ENCODE results near the gene CST6. TPM values are rescaled to one million over a fixed set of nuclear protein-coding genes. Genes with fewer than 3 reads are reported as not detected.
"Not testable (repeated sequence)": the region's sequence is repeated elsewhere in the genome, so short reads cannot be mapped to it uniquely, and the experiment has no call there.

Gene CST6
- polyA plus RNA-seq, 5 donors = 0.30 to 1.8 (median 1.1) TPM; not detected in 1

- no peak for DNase-seq
Observed at GRCh38 chr11:66014804-66015453, 3.1 kb downstream of the CST6 start.

GRCh38 chr11:66015454-66015881 is 3.7 kb downstream of the CST6 start:
- DNase-seq = no peak

- DNase-seq = no peak
Observed at GRCh38 chr11:66015936-66016792, 4.4 kb downstream of the CST6 start.

DNA sequence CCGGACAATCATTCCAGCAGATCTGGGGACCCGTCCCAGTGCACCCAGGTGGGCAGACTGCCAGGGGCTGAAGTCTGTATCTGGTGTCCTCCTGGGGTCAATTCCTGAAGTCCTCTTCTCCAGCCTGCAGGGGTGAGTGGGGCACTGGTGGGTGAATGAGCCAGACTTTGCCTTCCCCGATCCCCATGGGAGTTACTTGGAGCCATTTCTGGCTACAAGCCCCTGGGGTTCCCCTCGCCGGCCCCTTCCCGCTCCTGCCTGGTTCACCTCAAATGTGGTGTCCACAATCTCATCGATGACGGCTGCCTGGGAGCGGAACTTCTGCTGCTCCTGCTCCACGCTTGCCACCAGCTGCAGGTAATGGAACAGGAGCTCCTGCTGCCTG is 5.0 kb downstream of the CST6 start:
- no peak for DNase-seq

DNA sequence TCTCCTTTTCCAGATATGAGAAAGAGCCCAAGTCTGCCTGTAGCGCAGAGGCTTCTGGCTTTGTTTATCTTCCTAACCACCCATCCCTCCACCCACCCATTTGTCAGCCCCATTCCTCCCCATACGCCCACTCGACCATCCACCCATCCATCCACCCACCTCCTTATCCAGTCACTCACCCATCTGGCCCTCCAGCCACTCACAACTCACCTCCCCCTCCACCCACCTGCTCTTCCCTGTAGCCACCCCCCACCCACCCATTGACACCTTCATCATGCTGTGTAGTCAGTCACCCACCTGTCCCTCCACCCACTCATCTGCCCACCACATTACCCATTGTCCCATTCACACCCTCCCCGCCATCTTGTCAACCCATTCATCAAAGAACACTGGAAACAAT is 5.5 kb downstream of the CST6 start:
- DNase-seq = no peak

DNA sequence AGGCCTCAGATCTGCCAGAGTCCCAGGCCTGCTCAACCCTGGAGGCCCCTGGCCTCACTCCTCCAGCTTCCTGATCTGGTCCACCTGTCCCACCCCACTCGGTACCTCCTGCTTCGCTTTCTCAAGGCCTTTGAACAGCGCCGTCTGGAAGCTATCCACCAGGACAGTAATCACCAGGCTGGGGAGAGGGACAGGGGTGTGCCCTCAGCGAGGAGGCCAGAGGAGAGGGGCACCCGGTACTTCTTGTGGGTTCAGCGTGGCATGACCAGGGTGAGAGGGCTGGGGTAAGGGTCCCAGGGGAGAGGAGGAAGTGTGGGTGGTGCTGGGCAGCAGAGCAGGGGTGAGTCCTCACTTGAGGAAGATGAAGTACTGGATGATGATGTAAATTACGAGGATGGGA is 8.4 kb downstream of the CST6 start:
- DNase-seq = no peak

DNA sequence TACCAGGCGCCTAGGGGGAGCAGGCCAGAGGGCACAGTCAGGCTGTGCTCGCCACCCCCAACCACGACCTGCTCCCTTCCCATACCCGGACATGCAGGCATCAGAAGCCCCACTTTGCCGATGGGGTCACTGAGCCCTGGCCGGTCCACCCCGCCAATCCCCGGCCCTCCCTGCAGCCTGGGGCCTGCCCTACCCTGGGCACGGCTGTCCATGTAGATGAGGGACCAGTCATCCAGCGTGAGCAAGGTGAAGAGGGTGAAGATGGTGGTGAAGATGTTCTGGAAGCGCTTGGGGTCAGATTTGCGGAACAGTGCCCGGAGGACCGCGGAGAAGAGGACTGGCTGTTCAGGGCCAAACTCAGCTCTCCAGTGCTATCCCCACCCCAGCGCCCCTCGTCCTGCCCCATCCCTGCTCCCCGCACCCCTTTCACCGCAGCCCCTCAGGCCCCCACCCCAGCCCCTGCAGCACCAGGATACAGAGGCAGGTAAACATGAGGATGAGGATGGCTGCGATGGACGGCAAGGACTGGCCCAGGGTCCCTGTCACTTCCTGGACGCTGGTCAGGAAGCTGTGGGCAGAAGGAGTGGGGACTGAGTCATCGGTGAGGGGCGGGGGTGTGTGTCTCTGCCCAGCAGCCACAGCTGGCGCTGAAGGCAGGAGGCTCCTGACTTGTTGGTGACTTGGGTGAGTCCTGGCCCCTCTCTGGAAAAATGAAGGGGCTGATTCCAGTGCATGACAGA is 9.0 kb downstream of the CST6 start:
- no peak for DNase-seq

DNA sequence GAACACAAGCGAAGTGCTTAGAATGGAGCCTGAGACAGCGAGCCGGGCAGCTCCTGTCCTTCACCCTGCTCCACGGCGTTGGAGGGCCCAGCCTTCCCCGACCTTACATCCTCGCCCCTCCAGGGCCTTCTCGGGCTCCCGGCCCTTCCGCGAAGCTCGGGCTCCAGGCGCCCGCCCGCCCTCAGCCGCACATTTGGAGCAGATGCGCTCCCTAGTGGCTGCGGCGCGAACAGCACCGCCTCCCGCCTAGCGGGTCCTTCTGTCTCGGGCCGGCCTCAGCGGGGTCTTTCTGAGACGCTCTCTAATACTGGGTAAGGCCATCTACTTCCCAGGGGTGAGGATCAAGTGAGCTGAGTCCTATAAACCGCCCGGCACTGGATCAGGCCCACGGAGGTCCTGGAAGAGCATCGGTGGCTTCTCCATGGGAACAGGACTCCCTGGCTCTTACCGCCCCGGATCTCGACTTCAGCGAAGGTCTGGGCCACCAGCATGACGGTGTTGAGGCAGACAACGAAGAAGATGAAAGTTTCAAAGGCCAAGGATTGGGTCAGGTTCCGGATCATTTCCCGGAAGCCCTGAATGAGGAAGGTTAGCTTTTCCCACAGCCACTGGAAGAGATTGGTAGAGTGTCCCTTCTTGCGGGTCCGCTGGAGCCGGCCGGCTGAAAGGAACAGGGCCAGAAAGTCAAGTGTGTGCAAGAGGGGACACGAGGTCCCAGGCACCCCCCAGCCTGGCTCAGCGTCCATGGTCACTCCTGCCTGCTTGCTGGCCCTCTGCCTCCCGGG is 10.8 kb downstream of the CST6 start:
- DNase-seq = peak; percentile 28 to 36

DNA sequence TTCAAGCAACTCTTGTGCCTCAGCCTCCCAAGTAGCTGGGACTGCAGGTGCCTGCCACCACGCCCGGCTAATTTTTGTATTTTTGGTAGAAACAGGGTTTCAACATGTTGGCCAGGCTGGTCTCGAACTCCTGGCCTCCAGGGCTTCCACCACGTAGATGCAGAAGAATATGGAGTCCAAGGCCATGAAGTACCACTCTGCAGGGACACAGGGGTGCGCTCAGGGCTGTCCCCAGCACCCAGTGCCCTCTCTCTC is 11.3 kb downstream of the CST6 start:
- not testable (repeated sequence) for DNase-seq

- DNase-seq = no peak
Observed at GRCh38 chr11:66026017-66026529, 14.3 kb downstream of the CST6 start, which contains the start of gene CATSPER1. CATSPER1 (minus strand) TSS chr11:66026479; CDS start chr11:66026379, 100 bp downstream.

DNA sequence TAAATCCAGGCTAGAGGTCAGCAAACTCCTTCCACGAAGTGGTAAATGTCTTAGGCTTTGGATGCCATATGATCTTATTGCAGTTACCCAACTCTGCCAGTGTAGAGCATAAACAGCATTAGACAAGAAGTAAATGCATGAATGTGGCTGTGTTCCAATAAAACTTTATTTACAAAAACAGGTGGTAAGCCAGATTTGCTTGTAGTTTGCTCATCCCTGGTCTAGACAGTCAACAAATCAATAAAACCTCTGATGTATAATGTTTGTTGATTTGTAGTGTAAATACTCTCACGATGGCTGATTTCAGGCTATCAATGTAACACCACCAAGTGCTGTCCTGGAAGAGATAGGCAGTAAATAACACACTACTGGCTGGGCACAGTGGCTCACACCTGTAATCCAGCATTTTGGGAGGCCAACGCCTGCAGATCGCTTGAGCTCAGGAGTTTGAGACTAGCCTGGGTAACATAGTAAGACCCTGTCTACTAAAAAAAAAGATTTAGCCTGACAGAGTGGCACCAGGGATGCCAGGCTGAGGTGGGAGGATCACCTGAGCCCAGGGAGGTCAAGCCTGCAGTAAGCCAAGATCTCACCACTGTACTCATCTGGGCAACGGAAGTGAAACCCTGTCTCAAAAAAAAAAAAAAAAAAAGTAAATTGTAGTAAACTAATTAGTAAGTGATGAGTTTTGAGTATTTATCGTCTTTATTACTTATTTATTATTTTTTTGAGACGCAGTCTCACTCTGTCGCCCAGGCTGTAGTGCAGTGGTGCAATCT is 21.3 kb downstream of the CST6 start:
- no peak for DNase-seq

DNA sequence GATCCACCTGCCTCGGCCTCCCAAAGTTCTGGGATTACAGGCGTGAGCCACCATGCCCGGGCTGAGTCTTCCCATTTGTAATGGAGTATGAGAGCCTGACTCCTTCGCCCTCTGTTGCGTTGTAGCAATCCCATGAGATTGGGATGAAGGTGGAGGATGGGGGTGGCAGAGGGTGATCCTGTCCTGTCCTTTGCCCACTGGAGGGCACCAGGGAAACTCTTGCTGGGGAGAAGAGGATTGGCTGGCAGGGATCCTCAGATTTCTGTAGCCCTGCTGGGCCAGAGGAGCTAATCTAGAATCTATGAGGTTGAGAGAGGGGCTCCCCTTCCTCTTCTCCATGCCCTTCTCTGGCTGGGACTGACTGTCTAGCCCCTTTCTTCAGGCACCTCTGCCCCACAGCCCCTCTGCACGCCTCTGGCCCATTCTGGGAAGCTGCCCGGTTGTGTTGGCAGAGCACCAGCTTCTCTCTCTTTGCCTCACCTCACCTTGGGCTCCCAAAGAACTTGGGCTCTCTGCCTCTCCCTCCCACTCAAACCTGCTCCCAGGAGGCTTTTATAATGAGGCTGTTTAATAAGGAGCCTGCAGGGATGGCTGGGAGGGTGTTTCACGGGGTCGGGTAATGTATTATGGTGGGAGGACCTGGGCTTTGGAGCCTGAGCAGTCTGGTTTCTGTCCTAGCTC is 24.0 kb downstream of the CST6 start:
- DNase-seq = no peak

- DNase-seq = no peak
Observed at GRCh38 chr11:66036334-66036710, 24.5 kb downstream of the CST6 start.

- no peak for DNase-seq
Observed at GRCh38 chr11:66037327-66037726, 25.5 kb downstream of the CST6 start.

DNA sequence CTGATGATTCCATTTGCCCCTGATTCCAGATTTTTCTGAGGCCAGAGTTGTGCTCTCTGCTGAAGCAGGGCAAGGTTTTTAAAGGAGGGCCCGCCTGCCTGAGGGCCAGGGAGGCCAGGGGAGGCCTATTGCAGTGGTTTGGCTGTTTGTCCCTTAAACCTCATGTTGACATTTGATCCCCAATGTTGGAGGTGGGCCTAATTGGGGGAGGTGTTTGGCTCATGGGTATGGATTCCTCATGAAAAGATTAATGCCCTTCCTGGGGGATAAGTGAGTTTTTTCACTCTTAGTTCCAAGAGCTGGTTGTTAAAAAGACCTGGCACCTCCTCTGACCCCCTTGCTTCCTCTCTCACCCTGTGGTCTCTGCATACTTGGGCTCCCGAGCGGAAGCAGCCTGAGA is 28.0 kb downstream of the CST6 start:
- no peak for DNase-seq

GRCh38 chr11:66042227-66042995 is 30.6 kb downstream of the CST6 start:
- DNase-seq = no peak

GRCh38 chr11:66042996-66043906 is 31.4 kb downstream of the CST6 start:
- no peak for DNase-seq

DNA sequence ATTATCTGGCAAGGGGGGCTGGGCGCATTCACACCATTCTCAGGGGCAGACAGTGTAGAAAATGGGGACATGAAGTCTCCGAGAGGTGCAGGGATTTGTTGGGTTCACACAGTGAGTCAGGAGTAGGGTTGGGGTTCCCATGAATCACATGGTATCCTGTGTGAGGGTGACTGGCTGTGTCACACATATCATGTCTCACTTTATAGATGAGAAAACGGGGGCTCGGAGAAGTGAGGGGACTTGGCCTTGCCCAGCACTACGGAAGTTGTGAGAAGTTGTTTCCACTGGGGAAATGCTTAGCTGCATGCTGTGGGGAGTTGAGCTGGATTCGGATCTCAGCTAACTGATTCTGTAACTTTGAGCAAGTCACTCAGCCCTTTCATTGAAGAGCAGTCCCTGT is 32.9 kb downstream of the CST6 start:
- DNase-seq = no peak

All from right lung (tissue), 5 donors.